WTC11 (cell line): ENCODE results near the gene RBM47.

ENCODE experiments used
- ARID4B ChIP-seq: sonication (generic); formaldehyde crosslinking; IDR thresholded peaks from 2 replicates; pipeline ENCODE4 v1.8.0; 2023; ENCODE audit warnings: missing genetic modification reagents, mild to moderate bottlenecking, borderline replicate concordance
- CREB1 ChIP-seq: sonication (generic); formaldehyde crosslinking; IDR thresholded peaks from 2 replicates; pipeline ENCODE4 v1.8.0; 2023; ENCODE audit warnings: mild to moderate bottlenecking, missing genetic modification reagents
- CTCF ChIP-seq: fragments of 200-600 bp; IDR thresholded peaks from 2 replicates; pipeline ENCODE4 v1.8.0; 2022; ENCODE audit warnings: antibody characterized with exemption
- E2F5 ChIP-seq: sonication (generic); formaldehyde crosslinking; IDR thresholded peaks from 2 replicates; pipeline ENCODE4 v1.8.1; 2022; ENCODE audit warnings: mild to moderate bottlenecking, moderate library complexity, missing genetic modification reagents
- MAX ChIP-seq: sonication (generic); formaldehyde crosslinking; IDR thresholded peaks from 2 replicates; pipeline ENCODE4 v1.8.0; 2022; ENCODE audit warnings: mild to moderate bottlenecking, missing genetic modification reagents
- NR1H2 ChIP-seq: sonication (generic); formaldehyde crosslinking; IDR thresholded peaks from 2 replicates; pipeline ENCODE4 v1.9.0; 2021; ENCODE audit warnings: mild to moderate bottlenecking, moderate library complexity, missing genetic modification reagents
- NR2C2 ChIP-seq: sonication (generic); formaldehyde crosslinking; IDR thresholded peaks from 2 replicates; pipeline ENCODE4 v1.8.0; 2022; ENCODE audit warnings: mild to moderate bottlenecking, missing genetic modification reagents
- SP1 ChIP-seq: sonication (generic); formaldehyde crosslinking; conservative IDR thresholded peaks from 2 replicates; pipeline ENCODE4 v1.8.1; 2022; ENCODE audit warnings: missing genetic modification reagents
- TP53 ChIP-seq: sonication (generic); formaldehyde crosslinking; IDR thresholded peaks from 2 replicates; pipeline ENCODE4 v1.8.1; 2023; ENCODE audit warnings: mild to moderate bottlenecking, missing genetic modification reagents
- USF2 ChIP-seq: sonication (generic); formaldehyde crosslinking; IDR thresholded peaks from 2 replicates; pipeline ENCODE4 v1.8.1; 2023; ENCODE audit warnings: mild to moderate bottlenecking, missing genetic modification reagents, moderate library complexity
- ZNF138 ChIP-seq: sonication (generic); formaldehyde crosslinking; conservative IDR thresholded peaks from 2 replicates; pipeline ENCODE4 v1.8.1; 2022; ENCODE audit warnings: mild to moderate bottlenecking, moderate library complexity, missing genetic modification reagents
- ZNF416 ChIP-seq: fragments of 250-450 bp; sonication (Bioruptor Pico); IDR thresholded peaks from 2 replicates; pipeline ENCODE4 v1.9.0; 2021; ENCODE audit warnings: mild to moderate bottlenecking, inconsistent platforms

GRCh38 chr4:40389986-40390385, 239.7 kb downstream of the RBM47 start:
- TF ChIP-seq NR2C2 (no peak), CTCF (no peak), USF2 (CRISPR knock-in tag) (no peak), ZNF416 (no peak), CREB1 (CRISPR knock-in tag) (no peak), TP53 (CRISPR knock-in tag) (no peak), ARID4B (CRISPR knock-in tag) (no peak), NR1H2 (CRISPR knock-in tag) (no peak), E2F5 (CRISPR knock-in tag) (no peak), SP1 (CRISPR knock-in tag) (no peak), ZNF138 (CRISPR knock-in tag) (no peak), MAX (CRISPR knock-in tag) (no peak)
